ENCODE measurements around the gene MYRFL. TPM values are rescaled to one million over a fixed set of nuclear protein-coding genes. Genes with fewer than 3 reads are reported as not detected.
A peak's percentile ranks its signal among the peaks of the same experiment; 100 is the strongest.

Gene MYRFL
- total RNA-seq, 1 experiment from 2014 or later = not detected

- Histone ChIP-seq H3K36me3 (ENCODE audit: low read depth) (no peaks in the 10 kb centered on the region), H3K4me1 (replicated peaks; ENCODE audit: insufficient read depth) (peaks cover 8% of the 10 kb centered on the region), H3K9me3 (ENCODE audit: insufficient read depth, low read depth) (no peaks in the 10 kb centered on the region), H3K27me3 (ENCODE audit: insufficient read depth, low read depth) (no peaks in the 10 kb centered on the region), H2AFZ (no peak overlapping the region), H3F3A (ENCODE audit: insufficient read depth, low read depth) (peaks cover 7% of the 10 kb centered on the region; the same call in 1 of the 2 replicates), H3K4me2 (0 out of 2 replicates have a peak overlapping the region, but pooled peaks have one; percentile 26), H3K4me3 (no peak overlapping the region), H4K20me1 (ENCODE audit: insufficient read depth) (no peaks in the 10 kb centered on the region), H3K27ac (no peak overlapping the region), H3K79me2 (ENCODE audit: low read depth) (no peaks in the 10 kb centered on the region), H3K9me2 (ENCODE audit: insufficient read depth) (no peaks in the 10 kb centered on the region)
- TF ChIP-seq, protein P1, sequence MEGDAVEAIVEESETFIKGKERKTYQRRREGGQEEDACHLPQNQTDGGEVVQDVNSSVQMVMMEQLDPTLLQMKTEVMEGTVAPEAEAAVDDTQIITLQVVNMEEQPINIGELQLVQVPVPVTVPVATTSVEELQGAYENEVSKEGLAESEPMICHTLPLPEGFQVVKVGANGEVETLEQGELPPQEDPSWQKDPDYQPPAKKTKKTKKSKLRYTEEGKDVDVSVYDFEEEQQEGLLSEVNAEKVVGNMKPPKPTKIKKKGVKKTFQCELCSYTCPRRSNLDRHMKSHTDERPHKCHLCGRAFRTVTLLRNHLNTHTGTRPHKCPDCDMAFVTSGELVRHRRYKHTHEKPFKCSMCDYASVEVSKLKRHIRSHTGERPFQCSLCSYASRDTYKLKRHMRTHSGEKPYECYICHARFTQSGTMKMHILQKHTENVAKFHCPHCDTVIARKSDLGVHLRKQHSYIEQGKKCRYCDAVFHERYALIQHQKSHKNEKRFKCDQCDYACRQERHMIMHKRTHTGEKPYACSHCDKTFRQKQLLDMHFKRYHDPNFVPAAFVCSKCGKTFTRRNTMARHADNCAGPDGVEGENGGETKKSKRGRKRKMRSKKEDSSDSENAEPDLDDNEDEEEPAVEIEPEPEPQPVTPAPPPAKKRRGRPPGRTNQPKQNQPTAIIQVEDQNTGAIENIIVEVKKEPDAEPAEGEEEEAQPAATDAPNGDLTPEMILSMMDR (conservative IDR thresholded peaks at IDR 0.05) = no peak
- TF ChIP-seq EZH2 (IDR thresholded peaks at IDR 0.05; ENCODE audit: low read depth) = no peak
- DNase-seq = no peak
- no TSS peak for BruUV-seq (replicated peaks)
- ChIA-PET POLR2A (ENCODE audit: unreplicated experiment) (interaction anchor here (0.6 kb wide), 1 partner anchor 63 kb away, joined by 3 read pairs; no protein-coding TSS in a partner anchor), CTCF (interaction anchor here (0.6 to 1.3 kb wide), 3 partner anchors 149 to 433 kb away, joined by 3 to 4 read pairs (median 3); no protein-coding TSS in a partner anchor)
- intact Hi-C loops (cut with micrococcal nuclease; ENCODE audit: unreplicated experiment) = loop anchor here (2.0 to 5.0 kb wide), 3 partner anchors 151 to 675 kb away; partner anchors contain the start of gene CNOT2
These were observed 76.3 kb downstream of the MYRFL start for GRCh38 chr12:69901221-69901905.

- intact Hi-C loops (cut with micrococcal nuclease; ENCODE audit: unreplicated experiment) = loop anchor here (5.0 kb wide), 1 partner anchor 149 kb away; no protein-coding TSS in a partner anchor
- CTCF ChIA-PET = no interaction called here
These were observed 78.5 kb downstream of the MYRFL start for GRCh38 chr12:69903548-69903947.

DNA sequence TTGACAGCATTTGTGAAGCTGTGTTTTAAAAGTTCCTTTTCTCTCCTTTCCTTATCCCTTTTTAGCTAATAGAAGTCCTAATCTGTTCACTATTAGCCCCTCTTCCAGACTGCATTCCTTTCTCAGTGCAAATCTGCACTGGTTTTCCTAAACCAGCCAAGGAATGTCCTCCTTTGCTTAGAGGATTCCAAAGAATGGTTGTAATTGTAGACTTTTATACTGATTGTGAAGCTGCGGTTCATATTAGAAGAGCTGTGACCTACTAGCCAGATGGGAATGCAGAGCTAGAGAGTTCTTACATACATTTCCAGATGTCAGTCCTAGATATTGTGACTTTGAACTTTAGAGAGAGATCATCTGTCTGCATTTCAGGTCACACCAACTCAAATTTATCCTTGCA is 79.8 kb downstream of the MYRFL start:
- Histone ChIP-seq H3K9me3 (ENCODE audit: insufficient read depth, low read depth) (no peaks in the 10 kb centered on the region), H3F3A (ENCODE audit: insufficient read depth, low read depth) (peaks cover 7% of the 10 kb centered on the region; the same call in 1 of the 2 replicates), H3K79me2 (ENCODE audit: low read depth) (no peaks in the 10 kb centered on the region), H3K36me3 (ENCODE audit: low read depth) (no peaks in the 10 kb centered on the region), H3K27me3 (ENCODE audit: insufficient read depth, low read depth) (no peaks in the 10 kb centered on the region), H4K20me1 (ENCODE audit: insufficient read depth) (no peaks in the 10 kb centered on the region), H3K4me3 (no peak overlapping the region), H3K4me2 (no peak overlapping the region), H3K27ac (no peak overlapping the region), H3K4me1 (replicated peaks; ENCODE audit: insufficient read depth) (peaks cover 8% of the 10 kb centered on the region), H3K9me2 (ENCODE audit: insufficient read depth) (no peaks in the 10 kb centered on the region), H2AFZ (no peak overlapping the region)
- intact Hi-C loops (cut with micrococcal nuclease; ENCODE audit: unreplicated experiment) = loop anchor here (5.0 kb wide), 1 partner anchor 148 kb away; no protein-coding TSS in a partner anchor
- BruUV-seq (replicated peaks) = no TSS peak
- TF ChIP-seq EZH2 (IDR thresholded peaks at IDR 0.05; ENCODE audit: low read depth) = no peak
- TF ChIP-seq, protein P1 (conservative IDR thresholded peaks at IDR 0.05) = no peak
- POLR2A ChIA-PET (ENCODE audit: unreplicated experiment) = interaction anchor here (0.6 kb wide), 1 partner anchor 51 kb away, joined by 4 read pairs; no protein-coding TSS in a partner anchor
- DNase-seq = no peak
- CTCF ChIA-PET = no interaction called here

More at GRCh38 chr12:69903548-69903947, 78.5 kb downstream of the MYRFL start:
- no peaks in the 10 kb centered on the region for H3K9me2 ChIP-seq (ENCODE audit: insufficient read depth)
- no TSS peak for BruUV-seq (replicated peaks)
- no peak overlapping the region for H3K4me2 ChIP-seq
- no peaks in the 10 kb centered on the region for H3K36me3 ChIP-seq (ENCODE audit: low read depth)
- DNase-seq = no peak
- no peaks in the 10 kb centered on the region for H3K79me2 ChIP-seq (ENCODE audit: low read depth)
- TF ChIP-seq EZH2 (IDR thresholded peaks at IDR 0.05; ENCODE audit: low read depth) = no peak
- peaks cover 8% of the 10 kb centered on the region for H3K4me1 ChIP-seq (replicated peaks; ENCODE audit: insufficient read depth)
- POLR2A ChIA-PET (ENCODE audit: unreplicated experiment) = no interaction called here
- no peaks in the 10 kb centered on the region for H3K27me3 ChIP-seq (ENCODE audit: insufficient read depth, low read depth)
- no peak overlapping the region for H3K4me3 ChIP-seq
- no peaks in the 10 kb centered on the region for H4K20me1 ChIP-seq (ENCODE audit: insufficient read depth)
- no peak overlapping the region for H3K27ac ChIP-seq
- peaks cover 7% of the 10 kb centered on the region; the same call in 1 of the 2 replicates for H3F3A ChIP-seq (ENCODE audit: insufficient read depth, low read depth)
- no peaks in the 10 kb centered on the region for H3K9me3 ChIP-seq (ENCODE audit: insufficient read depth, low read depth)
- H2AFZ ChIP-seq = no peak overlapping the region
